Activated naive CD8-positive, alpha-beta T cell (primary cell): ENCODE data around the gene DPP6.

Experiments
- H3K27ac Mint-ChIP-seq: one replicate; pipeline ENCODE4 v1.8.0; 2021; ENCODE audit warnings: mixed read lengths
- H3K27me3 Mint-ChIP-seq: one replicate; pipeline ENCODE4 v1.8.0; 2021; ENCODE audit warnings: mixed read lengths
- H3K36me3 Mint-ChIP-seq: one replicate; pipeline ENCODE4 v1.8.0; 2021; ENCODE audit warnings: mixed read lengths
- H3K4me1 Mint-ChIP-seq: one replicate; pipeline ENCODE4 v1.8.0; 2021; ENCODE audit warnings: low read depth, mixed read lengths
- H3K4me3 Mint-ChIP-seq: one replicate; pipeline ENCODE4 v1.8.0; 2021; ENCODE audit warnings: mild to moderate bottlenecking, mixed read lengths
- H3K9me3 Mint-ChIP-seq: one replicate; pipeline ENCODE4 v1.8.0; 2021; ENCODE audit warnings: low read depth, mixed read lengths

The DPP6 gene

GRCh38 chr7:154876516-154876915 lies 824.3 kb downstream of the DPP6 start:
- H3K36me3 Mint-ChIP-seq: no peaks in the 10 kb centered on the region
- no peak overlapping the region for H3K27ac Mint-ChIP-seq
- no peaks in the 10 kb centered on the region for H3K9me3 Mint-ChIP-seq
- no peak overlapping the region for H3K4me3 Mint-ChIP-seq
- no peaks in the 10 kb centered on the region for H3K4me1 Mint-ChIP-seq
- peaks cover 3% of the 10 kb centered on the region for H3K27me3 Mint-ChIP-seq

- H3K36me3 Mint-ChIP-seq: no peaks in the 10 kb centered on the region
- H3K4me3 Mint-ChIP-seq: no peak overlapping the region
- H3K27ac Mint-ChIP-seq: no peak overlapping the region
- no peaks in the 10 kb centered on the region for H3K9me3 Mint-ChIP-seq
- no peaks in the 10 kb centered on the region for H3K4me1 Mint-ChIP-seq
- peaks cover 3% of the 10 kb centered on the region for H3K27me3 Mint-ChIP-seq
Observed at GRCh38 chr7:154877031-154877430, 824.8 kb downstream of the DPP6 start.

- H3K9me3 Mint-ChIP-seq: no peaks in the 10 kb centered on the region
- no peak overlapping the region for H3K4me3 Mint-ChIP-seq
Observed at GRCh38 chr7:154879629-154880028, 827.4 kb downstream of the DPP6 start.

GRCh38 chr7:154880513-154880912 lies 828.3 kb downstream of the DPP6 start:
- Mint-ChIP-seq H3K4me3 (no peak overlapping the region), H3K9me3 (no peaks in the 10 kb centered on the region), H3K4me1 (no peaks in the 10 kb centered on the region), H3K27ac (no peak overlapping the region), H3K27me3 (peaks cover 3% of the 10 kb centered on the region), H3K36me3 (no peaks in the 10 kb centered on the region)

More at GRCh38 chr7:154879629-154880028, 827.4 kb downstream of the DPP6 start:
- H3K4me1 Mint-ChIP-seq: no peaks in the 10 kb centered on the region
- peaks cover 3% of the 10 kb centered on the region for H3K27me3 Mint-ChIP-seq
- no peak overlapping the region for H3K27ac Mint-ChIP-seq
- H3K36me3 Mint-ChIP-seq: no peaks in the 10 kb centered on the region

GRCh38 chr7:154881026-154881425 lies 828.8 kb downstream of the DPP6 start:
- no peak overlapping the region for H3K4me3 Mint-ChIP-seq
- no peaks in the 10 kb centered on the region for H3K4me1 Mint-ChIP-seq
- H3K36me3 Mint-ChIP-seq: no peaks in the 10 kb centered on the region
- H3K9me3 Mint-ChIP-seq: no peaks in the 10 kb centered on the region
- H3K27me3 Mint-ChIP-seq: peaks cover 3% of the 10 kb centered on the region
- H3K27ac Mint-ChIP-seq: no peak overlapping the region

GRCh38 chr7:154881526-154881925 lies 829.3 kb downstream of the DPP6 start:
- H3K4me1 Mint-ChIP-seq: no peaks in the 10 kb centered on the region
- no peak overlapping the region for H3K27ac Mint-ChIP-seq
- no peaks in the 10 kb centered on the region for H3K9me3 Mint-ChIP-seq
- H3K27me3 Mint-ChIP-seq: no peaks in the 10 kb centered on the region
- no peak overlapping the region for H3K4me3 Mint-ChIP-seq
- H3K36me3 Mint-ChIP-seq: no peaks in the 10 kb centered on the region

GRCh38 chr7:154882931-154883474 lies 830.8 kb downstream of the DPP6 start:
- Mint-ChIP-seq H3K36me3 (no peaks in the 10 kb centered on the region), H3K27me3 (no peaks in the 10 kb centered on the region), H3K4me3 (no peak overlapping the region), H3K9me3 (no peaks in the 10 kb centered on the region), H3K4me1 (no peaks in the 10 kb centered on the region), H3K27ac (no peak overlapping the region)

- Mint-ChIP-seq H3K27ac (no peak overlapping the region), H3K27me3 (peaks cover 2% of the 10 kb centered on the region)
Observed at GRCh38 chr7:154884348-154884920, 832.2 kb downstream of the DPP6 start.

GRCh38 chr7:154886591-154886990 lies 834.4 kb downstream of the DPP6 start:
- H3K9me3 Mint-ChIP-seq: no peaks in the 10 kb centered on the region
- H3K27me3 Mint-ChIP-seq: peaks cover 2% of the 10 kb centered on the region
- no peaks in the 10 kb centered on the region for H3K4me1 Mint-ChIP-seq
- H3K36me3 Mint-ChIP-seq: no peaks in the 10 kb centered on the region
- H3K27ac Mint-ChIP-seq: no peak overlapping the region
- no peak overlapping the region for H3K4me3 Mint-ChIP-seq

More at GRCh38 chr7:154884348-154884920, 832.2 kb downstream of the DPP6 start:
- Mint-ChIP-seq H3K4me3 (no peak overlapping the region), H3K9me3 (no peaks in the 10 kb centered on the region), H3K36me3 (no peaks in the 10 kb centered on the region), H3K4me1 (no peaks in the 10 kb centered on the region)

GRCh38 chr7:154888690-154889089 lies 836.5 kb downstream of the DPP6 start:
- Mint-ChIP-seq H3K4me1 (no peaks in the 10 kb centered on the region), H3K36me3 (no peaks in the 10 kb centered on the region), H3K27ac (no peak overlapping the region), H3K4me3 (no peak overlapping the region), H3K9me3 (no peaks in the 10 kb centered on the region), H3K27me3 (peaks cover 4% of the 10 kb centered on the region)

- H3K4me1 Mint-ChIP-seq: no peaks in the 10 kb centered on the region
- no peaks in the 10 kb centered on the region for H3K9me3 Mint-ChIP-seq
- no peaks in the 10 kb centered on the region for H3K36me3 Mint-ChIP-seq
- no peak overlapping the region for H3K4me3 Mint-ChIP-seq
- H3K27ac Mint-ChIP-seq: no peak overlapping the region
- H3K27me3 Mint-ChIP-seq: peaks cover 6% of the 10 kb centered on the region
Observed at GRCh38 chr7:154892459-154892858, 840.3 kb downstream of the DPP6 start.

GRCh38 chr7:154896076-154896475 lies 843.9 kb downstream of the DPP6 start:
- Mint-ChIP-seq H3K36me3 (no peaks in the 10 kb centered on the region), H3K4me3 (no peak overlapping the region), H3K27ac (no peak overlapping the region), H3K9me3 (no peaks in the 10 kb centered on the region), H3K27me3 (peaks cover 4% of the 10 kb centered on the region), H3K4me1 (no peaks in the 10 kb centered on the region)

- Mint-ChIP-seq H3K4me3 (no peak overlapping the region), H3K4me1 (no peaks in the 10 kb centered on the region), H3K27ac (no peak overlapping the region), H3K27me3 (peaks cover 5% of the 10 kb centered on the region), H3K9me3 (no peaks in the 10 kb centered on the region), H3K36me3 (no peaks in the 10 kb centered on the region)
Observed at GRCh38 chr7:154898973-154899855, 847.0 kb downstream of the DPP6 start.

GRCh38 chr7:154899862-154900261 lies 847.7 kb downstream of the DPP6 start:
- no peaks in the 10 kb centered on the region for H3K36me3 Mint-ChIP-seq
- no peaks in the 10 kb centered on the region for H3K4me1 Mint-ChIP-seq
- H3K27ac Mint-ChIP-seq: no peak overlapping the region
- peaks cover 5% of the 10 kb centered on the region for H3K27me3 Mint-ChIP-seq
- no peak overlapping the region for H3K4me3 Mint-ChIP-seq
- H3K9me3 Mint-ChIP-seq: no peaks in the 10 kb centered on the region

- Mint-ChIP-seq H3K27ac (no peak overlapping the region), H3K4me1 (no peaks in the 10 kb centered on the region), H3K27me3 (peaks cover 2% of the 10 kb centered on the region), H3K4me3 (no peak overlapping the region), H3K36me3 (no peaks in the 10 kb centered on the region), H3K9me3 (no peaks in the 10 kb centered on the region)
Observed at GRCh38 chr7:154902600-154903082, 850.4 kb downstream of the DPP6 start.
